Left renal pelvis (tissue), 4 donors: Measurements from ENCODE around the gene ABL2. TPM values are rescaled to one million over a fixed set of nuclear protein-coding genes. Genes with fewer than 3 reads are reported as not detected.
"Not testable (repeated sequence)": the region's sequence is repeated elsewhere in the genome, so short reads cannot be mapped to it uniquely, and the experiment has no call there.

ENCODE experiments used
- DNase-seq, 4 donors: peaks; one replicate each; pipeline ENCODE4 v3.0.0-alpha.2; 2013; ENCODE audit warnings: low read depth in 4 of 4, low spot score in 3 of 4
- polyA plus RNA-seq, 4 donors: library from polyadenylated mRNA; unstranded; fragments of 120-200 nt; gene quantifications; one replicate each; pipeline ENCODE4 v1.2.1, GENCODE V29; 2013; ENCODE audit not compliant: insufficient read length in 4 of 4

ABL2 gene
- polyA plus RNA-seq, 4 donors: 7.7 to 11.9 (median 10.2) TPM

DNA sequence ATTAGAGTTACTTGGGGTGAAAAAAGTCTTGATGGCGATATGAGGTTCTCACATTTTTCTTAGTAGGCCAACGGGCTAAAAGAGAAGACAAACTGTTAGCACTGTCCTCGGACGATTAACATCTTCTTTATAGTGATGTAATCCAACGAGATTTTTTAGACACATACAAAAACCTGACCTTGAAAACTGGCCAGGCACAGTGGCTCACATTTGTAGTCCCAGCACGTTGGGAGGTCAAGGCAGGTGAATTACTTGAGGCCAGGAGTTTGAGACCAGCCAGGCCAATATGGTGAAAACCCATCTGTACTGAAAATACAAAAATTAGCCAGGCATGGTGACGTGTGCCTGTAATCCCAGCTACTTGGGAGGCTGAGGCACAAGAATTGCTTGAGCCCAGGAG lies 8.4 kb downstream of the ABL2 start:
- not testable (repeated sequence) for DNase-seq

GRCh38 chr1:179217943-179218507 lies 11.5 kb downstream of the ABL2 start:
- DNase-seq: no peak

DNA sequence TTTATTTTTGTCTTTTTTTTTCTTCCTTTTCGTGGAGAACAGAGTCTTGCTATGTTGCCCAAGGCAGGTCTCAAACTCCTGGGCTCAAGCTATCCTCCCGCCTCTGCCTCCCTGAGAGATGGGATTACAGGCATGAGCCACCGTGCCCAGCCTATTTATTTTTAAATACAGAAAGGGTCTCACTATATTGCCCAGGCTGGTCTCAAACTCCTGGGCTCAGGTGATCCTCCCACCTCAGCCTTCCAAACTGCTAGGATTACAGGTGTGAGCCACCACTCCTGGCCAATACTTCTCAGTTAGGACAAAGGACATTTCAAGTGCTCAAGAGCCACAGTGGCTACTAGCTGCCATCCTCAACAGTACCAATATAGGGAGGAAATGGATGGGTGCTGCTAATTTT lies 16.2 kb downstream of the ABL2 start:
- DNase-seq: not testable (repeated sequence)

- DNase-seq: no peak
These were observed 20.6 kb downstream of the ABL2 start for GRCh38 chr1:179208681-179209477.

- DNase-seq: no peak
These were observed 22.7 kb downstream of the ABL2 start for GRCh38 chr1:179206812-179207211.

GRCh38 chr1:179205284-179205683 lies 24.2 kb downstream of the ABL2 start:
- no peak for DNase-seq

- DNase-seq: no peak
These were observed 27.3 kb downstream of the ABL2 start for GRCh38 chr1:179202161-179202560.

DNA sequence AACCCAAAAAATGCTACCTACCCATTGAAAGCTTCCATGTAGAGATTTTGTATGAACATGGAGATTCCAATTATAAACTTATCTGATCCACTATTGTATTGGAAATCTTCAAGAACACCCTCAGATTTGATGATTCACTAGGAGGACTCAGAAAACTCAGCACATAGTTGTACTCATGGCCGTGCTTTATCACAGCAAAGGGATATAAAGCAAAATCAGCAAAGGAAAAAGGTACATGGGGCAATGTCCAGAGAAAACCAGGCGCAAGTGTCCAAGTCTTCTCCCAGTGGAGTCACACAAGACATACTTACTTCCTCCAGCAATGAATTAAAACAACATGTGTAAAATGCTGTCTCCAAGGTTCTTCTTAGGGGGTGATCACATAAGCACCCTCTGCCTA lies 28.9 kb downstream of the ABL2 start:
- DNase-seq: no peak

DNA sequence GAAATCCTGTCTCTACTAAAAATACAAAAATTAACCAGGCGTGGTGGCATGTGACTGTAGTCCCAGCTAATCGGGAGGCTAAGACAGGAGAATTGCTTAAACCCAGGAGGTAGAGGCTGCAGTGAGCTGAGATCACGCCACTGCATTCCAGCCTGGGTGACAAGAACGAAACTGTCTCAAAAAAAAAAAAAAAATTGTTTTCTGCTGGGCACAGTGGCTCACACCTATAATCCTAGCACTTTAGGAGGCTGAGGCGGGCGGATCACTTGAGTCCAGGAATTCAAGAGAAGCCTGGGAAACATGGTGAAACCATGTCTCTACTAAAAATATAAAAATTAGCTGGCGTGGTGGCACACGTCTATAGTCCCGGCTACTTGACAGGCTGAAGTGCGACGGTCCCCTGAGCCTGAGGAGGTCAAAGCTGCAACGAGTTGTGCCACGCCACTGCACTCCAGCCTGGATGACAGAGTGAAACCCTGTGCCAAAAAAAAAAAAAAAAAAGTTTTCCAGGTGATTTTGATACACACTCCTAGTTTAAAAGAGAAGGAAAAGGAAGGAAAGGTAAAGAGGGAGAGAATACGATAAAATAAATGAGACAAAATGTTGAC lies 31.7 kb downstream of the ABL2 start:
- DNase-seq: no peak

DNA sequence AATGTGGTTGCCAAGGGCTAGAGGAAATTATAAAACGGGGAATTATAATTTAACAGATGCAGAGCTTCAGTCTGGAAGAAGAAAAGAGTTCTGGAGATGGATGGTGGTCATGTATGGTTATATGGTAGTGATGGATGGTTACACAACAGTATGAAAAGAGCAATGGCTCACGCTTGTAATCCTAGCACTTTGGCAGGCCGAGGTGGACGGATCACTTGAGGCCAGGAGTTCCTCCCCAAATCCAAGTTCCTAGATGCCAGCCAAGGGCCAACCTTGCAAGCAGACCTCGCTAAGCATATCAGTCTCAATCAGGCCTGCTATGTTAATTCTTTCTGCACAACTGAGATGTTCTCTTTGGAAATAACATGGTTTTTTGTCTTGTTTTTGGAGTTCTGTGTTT lies 33.6 kb downstream of the ABL2 start:
- DNase-seq: not testable (repeated sequence)

DNA sequence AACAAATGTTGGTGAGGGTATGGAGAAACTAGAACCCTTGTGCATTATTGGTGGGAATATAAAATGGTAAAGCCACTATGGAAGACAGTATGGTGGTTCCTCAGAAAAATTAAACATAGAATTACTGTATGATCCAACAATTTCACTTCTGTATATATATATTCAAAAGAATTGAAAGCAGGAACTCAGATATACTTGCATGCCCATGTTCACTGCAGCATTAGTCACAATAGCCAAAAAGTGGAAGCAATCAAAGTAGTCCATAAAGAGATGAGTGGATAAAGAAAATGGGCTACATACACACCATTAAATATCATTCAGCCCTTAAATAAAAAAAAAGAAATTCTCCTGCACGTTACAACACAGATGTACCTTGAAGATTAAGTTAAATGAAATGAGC lies 34.1 kb downstream of the ABL2 start:
- no peak for DNase-seq

- DNase-seq: no peak
These were observed 35.4 kb downstream of the ABL2 start for GRCh38 chr1:179194068-179194537.

- DNase-seq: no peak
These were observed 38.6 kb downstream of the ABL2 start for GRCh38 chr1:179190861-179191260.

- DNase-seq: no peak
These were observed 41.6 kb downstream of the ABL2 start for GRCh38 chr1:179187735-179188471.

- no peak for DNase-seq
These were observed 42.4 kb downstream of the ABL2 start for GRCh38 chr1:179187043-179187442.

GRCh38 chr1:179184403-179184802 lies 45.1 kb downstream of the ABL2 start:
- DNase-seq: no peak

DNA sequence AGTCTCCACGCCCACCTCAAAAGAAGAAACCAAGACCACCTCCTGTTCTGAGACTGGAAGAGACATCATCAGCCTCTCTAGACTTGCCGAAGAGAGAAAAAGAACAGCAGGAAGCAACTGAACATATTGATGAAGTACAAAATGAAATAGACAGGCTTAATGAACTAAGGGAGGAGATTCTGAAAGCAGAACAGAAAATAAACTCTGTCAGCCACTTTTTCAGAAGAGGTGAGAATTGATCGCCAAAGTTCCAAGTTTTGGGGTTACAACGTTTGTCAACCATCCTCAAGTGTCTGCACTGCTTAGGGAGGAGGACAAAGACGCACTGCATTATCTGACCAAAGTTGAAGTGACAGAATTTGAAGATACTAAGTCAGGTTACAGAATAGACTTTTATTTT lies 45.6 kb downstream of the ABL2 start:
- DNase-seq: no peak

- no peak for DNase-seq
These were observed 50.5 kb downstream of the ABL2 start for GRCh38 chr1:179178950-179179349.

DNA sequence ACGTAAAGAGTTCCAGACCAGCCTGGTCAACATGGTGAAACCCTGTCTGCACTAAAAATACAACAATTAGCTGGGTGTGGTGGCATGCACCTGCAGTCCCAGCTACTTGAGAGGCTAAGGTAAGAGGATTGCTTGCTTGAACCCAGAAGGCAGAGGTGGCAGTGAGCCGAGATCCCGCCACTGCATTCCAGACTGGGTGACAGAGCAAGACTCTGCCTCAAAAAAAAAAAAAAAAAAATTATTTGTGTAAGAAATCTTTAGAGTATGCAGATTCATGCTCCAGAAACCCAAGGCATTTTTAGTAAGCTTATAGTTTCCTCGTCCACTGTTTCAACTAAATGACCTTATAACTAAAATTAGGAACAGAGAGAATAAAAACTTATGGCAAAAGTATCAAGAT lies 51.3 kb downstream of the ABL2 start:
- DNase-seq: no peak

- no peak for DNase-seq
These were observed 51.9 kb downstream of the ABL2 start for GRCh38 chr1:179177615-179178014.

GRCh38 chr1:179177182-179177581 lies 52.3 kb downstream of the ABL2 start:
- no peak for DNase-seq
